ENCODE results near the gene CSTPP1.

GRCh38 chr11:47105974-47106373 is 169.4 kb downstream of the CSTPP1 start:
- TF ChIP-seq, protein P1, sequence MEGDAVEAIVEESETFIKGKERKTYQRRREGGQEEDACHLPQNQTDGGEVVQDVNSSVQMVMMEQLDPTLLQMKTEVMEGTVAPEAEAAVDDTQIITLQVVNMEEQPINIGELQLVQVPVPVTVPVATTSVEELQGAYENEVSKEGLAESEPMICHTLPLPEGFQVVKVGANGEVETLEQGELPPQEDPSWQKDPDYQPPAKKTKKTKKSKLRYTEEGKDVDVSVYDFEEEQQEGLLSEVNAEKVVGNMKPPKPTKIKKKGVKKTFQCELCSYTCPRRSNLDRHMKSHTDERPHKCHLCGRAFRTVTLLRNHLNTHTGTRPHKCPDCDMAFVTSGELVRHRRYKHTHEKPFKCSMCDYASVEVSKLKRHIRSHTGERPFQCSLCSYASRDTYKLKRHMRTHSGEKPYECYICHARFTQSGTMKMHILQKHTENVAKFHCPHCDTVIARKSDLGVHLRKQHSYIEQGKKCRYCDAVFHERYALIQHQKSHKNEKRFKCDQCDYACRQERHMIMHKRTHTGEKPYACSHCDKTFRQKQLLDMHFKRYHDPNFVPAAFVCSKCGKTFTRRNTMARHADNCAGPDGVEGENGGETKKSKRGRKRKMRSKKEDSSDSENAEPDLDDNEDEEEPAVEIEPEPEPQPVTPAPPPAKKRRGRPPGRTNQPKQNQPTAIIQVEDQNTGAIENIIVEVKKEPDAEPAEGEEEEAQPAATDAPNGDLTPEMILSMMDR (optimal IDR thresholded peaks at IDR 0.05 in 1 of 3, IDR thresholded peaks at IDR 0.05 in 1 of 3, conservative IDR thresholded peaks at IDR 0.05 in 1 of 3; ENCODE audit: extremely low read depth in 1 of 3, insufficient read depth in 2 of 3, low read length in 3 of 3), result no peak
- no peak for TF ChIP-seq EZH2 (IDR thresholded peaks at IDR 0.05; ENCODE audit: low read length)
